IMR-90 (cell line): ENCODE data around the gene TMEM82. TPM values are rescaled to one million over a fixed set of nuclear protein-coding genes. Genes with fewer than 3 reads are reported as not detected.
A peak's percentile ranks its signal among the peaks of the same experiment; 100 is the strongest.

Experiments used
- ATAC-seq: fragments of 200-7000 bp; cut with Tn5 transposase; 2 replicates; pipeline ENCODE4 v1.9.1; 2020; ENCODE audit warnings: low read depth, mild to moderate bottlenecking, moderate library complexity
- BruUV-seq: library from RNA; stranded (reverse); fragments of 400-500 nt; replicated peaks from 2 replicates; lab custom pipeline; 2021; lab: Mats Ljungman, UMichigan
- CTCF ChIA-PET: fragments of 300-600 bp; formaldehyde crosslinking; extraction: SDS; loops from one replicate; lab custom pipeline; 2021; ENCODE audit warnings: antibody characterized with exemption; lab: Yijun Ruan, JAX
- POLR2A ChIA-PET: fragments of 300-600 bp; sonication (Branson Sonifier 250); formaldehyde crosslinking; loops from one replicate; lab custom pipeline; 2022; ENCODE audit warnings: antibody characterized with exemption; ENCODE audit not compliant: unreplicated experiment; lab: Charles Lee
- DNase-seq: peaks from one replicate; pipeline ENCODE4 v3.0.0; 2013
- H2AFZ ChIP-seq: replicated peaks from 2 replicates; pipeline ENCODE3; 2013; ENCODE audit warnings: low read length, mild to moderate bottlenecking; ENCODE audit not compliant: poor library complexity
- H2AK5ac ChIP-seq: 2 replicates; pipeline ENCODE4 v1.6.1; 2013; ENCODE audit warnings: low read depth, low read length, inconsistent platforms
- H2AK9ac ChIP-seq: replicated peaks from 2 replicates; pipeline ENCODE3; 2013; ENCODE audit warnings: mild to moderate bottlenecking, low read depth, low read length, moderate library complexity; ENCODE audit not compliant: poor library complexity
- H2BK120ac ChIP-seq: 2 replicates; pipeline ENCODE4 v1.6.1; 2013; ENCODE audit warnings: low read depth, low read length, inconsistent platforms
- H2BK15ac ChIP-seq: 3 replicates; pipeline ENCODE4 v1.6.1; 2013; ENCODE audit warnings: low read depth, low read length, inconsistent platforms
- H2BK20ac ChIP-seq: 2 replicates; pipeline ENCODE4 v1.6.1; 2013; ENCODE audit warnings: low read depth, mild to moderate bottlenecking, inconsistent platforms, low read length, moderate library complexity
- H2BK5ac ChIP-seq: 2 replicates; pipeline ENCODE4 v1.6.1; 2013; ENCODE audit warnings: mild to moderate bottlenecking, low read depth, low read length, inconsistent platforms; ENCODE audit not compliant: poor library complexity, severe bottlenecking
- H3K14ac ChIP-seq: replicated peaks from 2 replicates; pipeline ENCODE4 v1.6.1; 2013; ENCODE audit warnings: low read depth, low read length, inconsistent platforms
- H3K18ac ChIP-seq: 2 replicates; pipeline ENCODE4 v1.6.1; 2013; ENCODE audit warnings: low read depth, low read length, control low read depth
- H3K23ac ChIP-seq: 2 replicates; pipeline ENCODE4 v1.6.1; 2013; ENCODE audit warnings: low read depth, low read length, inconsistent platforms
- H3K27ac ChIP-seq: 2 replicates; pipeline ENCODE4 v1.5.1; 2013; ENCODE audit warnings: mild to moderate bottlenecking, control low read depth, low read length; ENCODE audit not compliant: insufficient read depth
- H3K27me3 ChIP-seq: 2 replicates; pipeline ENCODE4 v1.6.1; 2013; ENCODE audit warnings: low read length; ENCODE audit not compliant: control insufficient read depth, insufficient read depth
- H3K36me3 ChIP-seq: 2 replicates; pipeline ENCODE4 v1.6.1; 2013; ENCODE audit warnings: low read length, mixed read lengths; ENCODE audit not compliant: control insufficient read depth, insufficient read depth
- H3K4ac ChIP-seq: 2 replicates; pipeline ENCODE4 v1.6.1; 2013; ENCODE audit warnings: low read depth, low read length, inconsistent platforms
- H3K4me1 ChIP-seq: 2 replicates; pipeline ENCODE4 v1.6.1; 2013; ENCODE audit warnings: low read length, mixed read lengths; ENCODE audit not compliant: control insufficient read depth, insufficient read depth
- H3K4me2 ChIP-seq: 2 replicates; pipeline ENCODE4 v1.6.1; 2013; ENCODE audit warnings: low read depth, mild to moderate bottlenecking, control low read depth, low read length, moderate library complexity
- H3K4me3 ChIP-seq: 2 replicates; pipeline ENCODE4 v1.5.1; 2013; ENCODE audit warnings: low read depth, mild to moderate bottlenecking, control low read depth, low read length, moderate library complexity; ENCODE audit not compliant: insufficient read depth
- H3K56ac ChIP-seq: 2 replicates; pipeline ENCODE4 v1.6.1; 2013; ENCODE audit warnings: low read length, inconsistent platforms; ENCODE audit not compliant: insufficient read depth; ENCODE audit errors: extremely low read depth
- H3K79me1 ChIP-seq, 2 experiments: 2 replicates each; pipeline ENCODE4 v1.6.1; 2013; ENCODE audit warnings: low read length in 2 of 2, inconsistent platforms in 1 of 2, low read depth in 1 of 2
- H3K9ac ChIP-seq: 2 replicates; pipeline ENCODE4 v1.6.1; 2013; ENCODE audit warnings: low read depth, low read length, control low read depth
- H3K9me1 ChIP-seq: 2 replicates; pipeline ENCODE4 v1.6.1; 2013; ENCODE audit warnings: low read length, inconsistent platforms; ENCODE audit not compliant: insufficient read depth
- H3K9me3 ChIP-seq: 2 replicates; pipeline ENCODE4 v1.6.1; 2013; ENCODE audit warnings: low read length; ENCODE audit not compliant: control insufficient read depth, insufficient read depth
- H4K20me1 ChIP-seq: 2 replicates; pipeline ENCODE4 v1.6.1; 2013; ENCODE audit warnings: low read length, inconsistent platforms; ENCODE audit not compliant: insufficient read depth
- H4K5ac ChIP-seq: 2 replicates; pipeline ENCODE4 v1.6.1; 2013; ENCODE audit warnings: mild to moderate bottlenecking, low read depth, low read length, control low read depth
- H4K8ac ChIP-seq, 2 experiments: 2 replicates each; pipeline ENCODE4 v1.6.1; 2013; ENCODE audit warnings: low read depth in 2 of 2, low read length in 2 of 2, control low read depth in 1 of 2, inconsistent platforms in 1 of 2
- H4K91ac ChIP-seq: 2 replicates; pipeline ENCODE4 v1.6.1; 2013; ENCODE audit warnings: low read depth, low read length, inconsistent platforms; ENCODE audit not compliant: insufficient read depth
- BHLHE40 ChIP-seq: fragments of 150-350 bp; IDR thresholded peaks from 2 replicates; pipeline ENCODE4 v1.6.1; 2016; ENCODE audit warnings: mild to moderate bottlenecking, low read depth, low read length
- FOS ChIP-seq: fragments of 150-350 bp; IDR thresholded peaks from 2 replicates; pipeline ENCODE4 v1.6.1; 2016; ENCODE audit warnings: low read depth, low read length
- MAFK ChIP-seq: IDR thresholded peaks from 2 replicates; pipeline ENCODE4 v1.6.1; 2012; ENCODE audit warnings: low read depth, low read length, improper control_type of control experiment
- MAZ ChIP-seq: IDR thresholded peaks from 2 replicates; pipeline ENCODE4 v1.6.1; 2012; ENCODE audit warnings: low read depth, mild to moderate bottlenecking, low read length, improper control_type of control experiment, moderate library complexity, borderline replicate concordance
- MXI1 ChIP-seq: IDR thresholded peaks from 2 replicates; pipeline ENCODE4 v1.6.1; 2012; ENCODE audit warnings: low read depth, mild to moderate bottlenecking, low read length, moderate library complexity, borderline replicate concordance
- NFE2L2 ChIP-seq: fragments of 150-350 bp; IDR thresholded peaks from 2 replicates; pipeline ENCODE4 v1.6.1; 2016; ENCODE audit warnings: low read depth, mild to moderate bottlenecking, low read length
- RAD21 ChIP-seq: IDR thresholded peaks from 2 replicates; pipeline ENCODE4 v1.6.1; 2012; ENCODE audit warnings: low read length, improper control_type of control experiment
- SMC3 ChIP-seq: fragments of 150-350 bp; IDR thresholded peaks from 2 replicates; pipeline ENCODE4 v1.6.1; 2016; ENCODE audit warnings: low read depth, mild to moderate bottlenecking, antibody characterized with exemption, low read length, moderate library complexity
- WGBS, 2 experiments: methylation state at CpG; one replicate each; pipeline versions ENCODE4 v1.1.5 to v1.1.7; 2013; ENCODE audit warnings: missing lambda C conversion rate in 2 of 2; ENCODE audit not compliant: insufficient read length in 1 of 2; ENCODE audit errors: extremely low coverage in 2 of 2; 5-methylcytosine and 5-hydroxymethylcytosine counted together
- dilution Hi-C: fragments of 300-500 bp; cut with HindIII; formaldehyde crosslinking; loops from one replicate; pipeline ENCODE4 v1.14.3; 2018; ENCODE audit warnings: low sequenced_read_pairs; ENCODE audit not compliant: unreplicated experiment
- in situ Hi-C: fragments of 300-500 bp; cut with MboI; formaldehyde crosslinking; loops from 3 replicates; pipeline ENCODE4 v1.14.3; 2019; ENCODE audit warnings: low sequenced_read_pairs, inconsistent platforms, mixed read lengths
- intact Hi-C: fragments of 100-400 bp; cut with micrococcal nuclease; formaldehyde crosslinking; loops from 2 replicates; pipeline ENCODE4 v1.10.0; 2022
- polyA plus RNA-seq, 3 experiments: library from polyadenylated mRNA; depleted of rRNA; stranded (reverse); fragments of >200 nt; gene quantifications; 2 replicates each; pipeline ENCODE4 v1.2.3, GENCODE V29; 2012; ENCODE audit warnings: low replicate concordance in 1 of 3
- total RNA-seq: library from RNA; depleted of rRNA; stranded (reverse); fragments of >200 nt; gene quantifications from 2 replicates; pipeline ENCODE4 v1.2.3, GENCODE V29; 2012

Gene TMEM82
- total and polyA plus RNA-seq, 2 of the 4 experiments (the other 2 are of a cell fraction): not detected

DNA sequence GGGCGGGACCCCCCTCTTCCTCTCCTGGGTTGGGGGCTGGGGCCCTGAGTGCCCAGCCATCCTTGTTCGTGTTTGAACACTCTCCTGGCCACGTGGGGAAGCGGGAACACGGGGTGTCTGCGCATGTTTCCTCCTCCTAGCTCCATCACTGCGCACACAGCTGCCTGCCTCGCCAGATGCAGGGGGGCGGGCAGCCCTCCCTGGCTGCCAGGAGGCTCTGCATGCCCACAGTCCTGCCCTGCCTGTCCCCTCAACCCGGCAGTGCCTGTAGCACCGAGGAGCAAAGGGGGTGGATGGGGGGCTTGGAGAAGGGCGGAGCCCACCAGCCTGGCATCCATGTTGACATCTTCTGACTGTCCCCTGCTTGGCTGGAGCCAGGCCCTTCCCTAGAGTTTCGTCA, 8.0 kb upstream of the TMEM82 start:
- H2AK5ac ChIP-seq: no peak overlapping the region
- dilution Hi-C loops: no loop called here
- no peaks in the 10 kb centered on the region; a peak in 1 of 4 replicates for H3K79me1 ChIP-seq
- no peak overlapping the region for H3K4ac ChIP-seq
- no peaks in the 10 kb centered on the region for H3K4me1 ChIP-seq
- peaks cover 53% of the 10 kb centered on the region for H3K36me3 ChIP-seq
- POLR2A ChIA-PET: no interaction called here
- H3K56ac ChIP-seq: no peak overlapping the region
- no peak overlapping the region for H3K9ac ChIP-seq
- no peak overlapping the region for H2BK20ac ChIP-seq
- H4K20me1 ChIP-seq: no peaks in the 10 kb centered on the region; the same call in 1 of the 2 replicates
- no peaks in the 10 kb centered on the region for H3K27me3 ChIP-seq
- no peak overlapping the region for H3K27ac ChIP-seq
- H4K8ac ChIP-seq: no peak overlapping the region
- H3K4me3 ChIP-seq: no peak overlapping the region
- H2BK120ac ChIP-seq: no peak overlapping the region
- H2BK15ac ChIP-seq: no peak overlapping the region
- ATAC-seq: no peak
- in situ Hi-C loops: no loop called here
- H3K9me1 ChIP-seq: no peaks in the 10 kb centered on the region
- CTCF ChIA-PET: no interaction called here
- H3K9me3 ChIP-seq: no peaks in the 10 kb centered on the region
- no peak overlapping the region for H4K5ac ChIP-seq
- no peak overlapping the region for H2BK5ac ChIP-seq
- H3K18ac ChIP-seq: no peak overlapping the region
- no peak overlapping the region for H4K91ac ChIP-seq
- H2AFZ ChIP-seq: no peak overlapping the region
- DNase-seq: no peak
- no CpG with 5 or more reads among the region's 13 CpGs for WGBS, 2 experiments
- no peak overlapping the region for H3K23ac ChIP-seq
- intact Hi-C loops: no loop called here
- H2AK9ac ChIP-seq: peak overlapping the region; percentile 5
- TF ChIP-seq RAD21 (no peak), FOS (no peak), MXI1 (no peak), MAFK (no peak), SMC3 (no peak), BHLHE40 (no peak), NFE2L2 (no peak), MAZ (no peak)
- no peak overlapping the region for H3K14ac ChIP-seq
- H3K4me2 ChIP-seq: no peak overlapping the region
- BruUV-seq: no TSS peak
